Superior temporal gyrus (tissue), 1 donor: ENCODE data around the gene LAPTM5.

Experiments used
- DNase-seq: peaks from one replicate; pipeline ENCODE4 v3.0.0-alpha.2; 2016; ENCODE audit errors: extremely low spot score

Gene LAPTM5

DNA sequence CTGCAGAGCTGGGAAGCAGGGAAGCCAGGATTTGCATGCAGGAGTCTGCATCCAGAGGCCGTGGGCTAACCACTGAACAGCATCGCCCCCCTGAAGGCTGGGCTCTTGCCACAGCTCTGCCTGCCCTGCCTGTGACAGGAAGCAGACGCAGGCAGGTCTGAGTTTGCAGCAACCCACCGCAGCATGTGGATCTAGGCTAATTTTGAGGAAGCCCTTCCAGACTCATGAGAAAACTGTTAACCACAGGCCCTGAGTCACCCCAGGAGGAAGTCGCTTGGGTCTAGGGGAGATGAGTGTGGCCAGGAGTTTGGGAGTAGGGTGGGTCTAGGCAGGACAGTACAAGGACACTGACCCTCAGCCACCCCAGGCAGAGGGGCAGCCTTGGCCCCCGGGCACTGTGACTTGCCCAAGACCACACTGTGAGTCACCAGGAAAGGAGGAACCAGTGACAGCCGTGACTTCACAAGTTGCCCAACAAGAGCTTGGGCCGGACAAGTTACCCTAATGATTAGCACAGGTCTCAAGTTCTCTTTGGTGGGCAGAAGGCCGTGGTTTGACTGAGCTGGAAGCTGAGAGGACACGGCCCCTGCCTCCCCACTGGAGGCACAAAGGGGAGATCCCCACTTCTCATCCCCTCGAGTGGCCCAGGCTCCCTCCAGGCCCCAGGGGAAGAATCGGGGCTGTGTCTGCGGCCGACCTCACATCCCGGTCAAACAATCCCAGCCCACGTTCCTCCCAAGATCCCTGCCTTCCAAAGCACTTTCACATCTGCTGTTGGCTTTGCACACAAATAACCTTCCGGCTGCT, 826 bp downstream of the LAPTM5 start:
- DNase-seq: no peak

DNA sequence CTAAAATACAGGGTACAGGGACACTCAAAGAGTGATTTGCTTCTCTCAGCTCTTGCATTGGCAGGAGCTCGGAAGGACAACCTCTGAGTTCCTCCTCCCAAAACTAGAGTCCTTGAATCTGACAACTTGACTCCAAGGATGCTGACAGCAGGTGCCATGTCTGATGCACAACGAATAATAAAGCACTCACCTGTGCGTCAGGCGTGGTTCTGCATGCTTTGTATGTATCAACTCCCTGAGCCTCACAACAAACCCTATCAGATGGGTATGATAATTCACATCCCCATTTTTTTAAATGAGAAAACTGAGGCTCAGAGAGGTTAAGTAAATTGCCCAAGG, 1.4 kb downstream of the LAPTM5 start:
- DNase-seq: no peak

DNA sequence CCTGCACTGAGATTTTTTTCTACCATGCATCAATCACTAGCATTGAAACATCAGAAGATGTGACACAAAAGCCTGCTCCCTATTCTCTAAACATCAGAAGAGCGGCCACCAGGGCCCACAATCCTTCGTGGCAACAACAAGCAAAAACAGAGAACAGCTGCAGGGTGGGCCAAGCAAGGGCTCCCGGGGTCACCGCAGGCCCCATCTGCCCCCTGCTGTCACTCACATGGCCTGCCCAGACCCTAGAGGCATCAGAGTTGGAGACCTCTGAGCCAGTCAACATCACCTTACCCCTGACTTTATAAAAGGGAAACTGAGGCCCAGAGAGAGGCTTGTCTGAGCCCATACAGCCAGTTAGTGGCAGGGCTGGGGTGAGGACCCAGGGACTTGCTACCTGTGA, 1.8 kb downstream of the LAPTM5 start:
- no peak for DNase-seq

DNA sequence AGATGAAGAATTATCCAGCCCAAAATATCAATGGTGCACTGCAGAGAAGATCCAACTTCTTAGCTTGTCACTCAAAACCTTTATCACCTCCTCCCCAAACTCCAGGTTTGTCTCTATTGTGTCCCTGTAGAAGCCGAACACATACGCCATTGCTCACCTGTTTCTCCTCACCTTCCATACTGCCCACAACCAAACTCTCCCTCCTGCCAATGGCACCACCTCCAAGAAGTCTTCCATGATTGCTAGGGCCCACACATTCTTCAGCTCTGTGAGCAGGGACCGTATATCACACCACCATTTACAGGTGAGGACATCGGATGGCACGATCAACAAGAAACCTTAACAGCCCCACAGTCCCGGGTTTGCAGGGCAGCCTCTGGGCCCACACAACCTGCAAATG, 2.2 kb downstream of the LAPTM5 start:
- no peak for DNase-seq

DNA sequence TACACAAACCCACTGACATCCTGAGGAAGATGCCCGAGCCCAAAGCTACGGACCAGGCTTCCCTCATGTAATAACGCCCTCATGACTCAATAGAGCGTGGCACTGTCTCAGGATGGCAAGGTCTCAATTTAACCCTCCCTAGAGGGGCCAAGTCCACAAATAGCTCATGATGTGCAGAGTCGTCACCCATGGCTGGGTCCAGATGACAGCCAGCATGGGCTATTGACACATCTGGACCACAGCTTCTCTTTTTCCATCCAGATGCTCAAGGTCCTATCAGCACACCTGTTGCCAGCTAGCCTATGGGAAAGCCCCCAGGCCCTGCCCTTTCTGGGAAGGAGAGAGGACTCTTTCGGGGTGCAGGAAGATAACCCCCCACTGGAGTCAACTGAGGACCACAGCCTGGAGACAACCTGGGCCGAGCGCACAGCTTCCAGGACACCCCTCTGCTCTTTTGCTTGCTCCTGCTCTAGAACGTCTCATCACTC, 2.8 kb downstream of the LAPTM5 start:
- no peak for DNase-seq

DNA sequence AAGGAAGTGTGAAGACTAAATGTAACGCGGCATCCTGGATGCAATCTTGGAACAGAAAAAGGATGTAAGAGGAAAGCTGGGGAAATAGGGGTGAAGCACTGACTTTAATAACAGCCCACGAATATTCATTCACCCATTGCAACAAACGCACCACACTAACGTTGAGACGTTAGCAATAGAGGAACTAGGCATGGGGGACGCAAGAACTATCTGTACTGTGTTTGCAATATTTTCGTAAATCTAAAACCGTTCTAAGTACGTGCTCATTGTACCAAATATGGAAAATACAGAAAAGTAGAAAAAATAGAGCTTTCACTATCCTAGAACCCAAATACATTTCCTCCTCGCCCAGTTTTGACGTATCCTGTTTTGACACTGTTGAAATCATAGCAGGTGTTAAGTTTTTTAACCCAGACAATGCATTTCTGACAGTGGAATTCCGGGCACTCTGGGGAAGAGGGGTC, 3.9 kb downstream of the LAPTM5 start:
- DNase-seq: no peak

DNA sequence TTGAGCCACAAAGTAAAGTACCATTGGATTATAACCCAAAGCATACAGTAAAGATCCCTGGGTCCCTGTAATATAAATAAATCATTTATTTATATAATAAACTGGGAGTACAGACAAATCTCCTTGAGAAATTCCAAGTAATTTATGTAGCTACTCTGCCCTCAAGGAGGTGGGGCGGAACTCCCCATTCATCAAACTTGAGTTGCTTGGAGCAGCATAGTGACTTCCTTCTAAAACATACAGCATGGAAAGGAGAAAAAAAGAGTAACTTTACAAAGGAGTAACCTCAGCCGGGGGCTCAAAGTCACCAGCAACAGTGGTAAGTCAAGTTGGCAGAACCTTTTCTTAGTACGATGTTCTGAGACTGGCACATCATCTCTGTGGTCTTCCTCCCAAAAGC, 4.5 kb downstream of the LAPTM5 start:
- no peak for DNase-seq

DNA sequence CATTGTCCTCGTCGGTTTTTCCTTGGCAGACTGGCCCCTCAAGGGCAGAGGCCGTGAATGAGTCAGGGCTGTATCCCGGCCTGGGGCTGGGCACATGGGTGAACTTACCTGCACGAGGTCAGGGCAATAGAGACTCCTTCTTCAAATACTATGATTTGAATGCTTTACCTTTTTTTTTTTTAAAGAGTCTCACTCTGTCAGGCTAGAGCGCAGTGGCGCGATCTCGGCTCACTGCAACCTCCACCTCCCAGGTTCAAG, 5.0 kb downstream of the LAPTM5 start:
- no peak for DNase-seq

DNA sequence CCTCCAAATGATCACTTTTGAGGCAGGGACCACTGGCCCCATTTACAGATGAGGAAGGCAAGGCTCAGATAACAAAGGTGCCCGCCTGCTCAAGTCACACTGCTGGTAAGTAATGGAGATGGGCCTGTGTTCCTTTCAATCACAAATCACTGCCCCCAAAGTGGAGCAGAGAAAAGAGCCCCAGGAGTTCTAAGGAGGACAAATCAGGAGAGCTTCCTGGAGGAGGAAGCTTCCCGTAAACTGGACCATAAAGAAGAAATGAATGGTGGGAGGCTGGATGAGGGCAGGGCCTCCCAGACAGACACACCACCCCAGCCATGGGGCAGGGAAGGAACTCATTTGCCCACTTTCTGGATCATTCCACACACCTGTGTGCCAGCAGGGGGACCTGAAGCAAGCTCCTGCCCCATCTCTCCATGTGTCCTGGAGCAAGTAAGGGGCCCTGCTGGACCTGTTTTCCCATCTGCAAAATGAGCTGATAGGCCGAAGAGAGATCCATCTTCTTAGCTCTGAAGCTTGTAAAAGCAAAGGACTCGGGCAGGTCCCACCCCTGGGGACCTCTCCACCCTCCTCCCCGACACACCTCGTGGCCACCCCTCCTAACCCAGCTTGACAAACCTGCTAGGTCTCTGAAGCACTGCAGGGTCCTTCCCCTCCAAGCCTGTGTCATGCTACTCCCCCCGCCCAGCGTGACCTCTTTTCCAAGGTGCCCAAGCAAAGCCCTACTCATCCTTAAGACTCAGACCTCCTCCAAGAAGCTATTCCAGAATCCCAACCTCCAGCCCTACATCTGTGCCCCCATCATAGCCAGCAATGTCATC, 5.5 kb downstream of the LAPTM5 start:
- no peak for DNase-seq

DNA sequence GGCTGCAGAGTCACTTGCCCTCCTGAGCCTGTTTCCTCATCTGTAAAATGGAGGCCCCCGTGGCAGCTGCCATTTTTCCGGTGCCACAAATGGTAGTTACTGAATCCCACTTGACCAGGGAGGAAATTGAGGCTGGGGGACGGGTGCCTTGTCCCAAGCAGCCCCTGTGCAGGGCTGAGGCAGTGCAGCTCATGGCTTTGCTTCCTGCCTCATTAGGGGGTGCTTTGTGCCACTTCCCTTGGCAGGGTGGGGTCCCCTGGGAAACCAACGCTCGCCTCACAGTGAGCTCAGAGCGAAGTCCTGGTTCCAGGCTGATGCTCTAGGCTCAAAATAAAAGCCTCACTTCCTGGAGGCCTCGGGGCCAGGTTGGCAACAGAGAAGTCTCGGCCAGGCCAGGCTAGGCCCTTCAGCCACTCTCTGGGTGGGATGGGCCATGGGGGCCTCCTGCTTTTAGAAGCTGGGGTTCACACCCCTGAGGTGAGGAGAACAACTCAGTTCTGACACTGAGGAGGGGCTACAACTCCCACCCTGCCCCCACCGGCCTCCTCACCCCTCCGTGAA, 6.8 kb downstream of the LAPTM5 start:
- no peak for DNase-seq

DNA sequence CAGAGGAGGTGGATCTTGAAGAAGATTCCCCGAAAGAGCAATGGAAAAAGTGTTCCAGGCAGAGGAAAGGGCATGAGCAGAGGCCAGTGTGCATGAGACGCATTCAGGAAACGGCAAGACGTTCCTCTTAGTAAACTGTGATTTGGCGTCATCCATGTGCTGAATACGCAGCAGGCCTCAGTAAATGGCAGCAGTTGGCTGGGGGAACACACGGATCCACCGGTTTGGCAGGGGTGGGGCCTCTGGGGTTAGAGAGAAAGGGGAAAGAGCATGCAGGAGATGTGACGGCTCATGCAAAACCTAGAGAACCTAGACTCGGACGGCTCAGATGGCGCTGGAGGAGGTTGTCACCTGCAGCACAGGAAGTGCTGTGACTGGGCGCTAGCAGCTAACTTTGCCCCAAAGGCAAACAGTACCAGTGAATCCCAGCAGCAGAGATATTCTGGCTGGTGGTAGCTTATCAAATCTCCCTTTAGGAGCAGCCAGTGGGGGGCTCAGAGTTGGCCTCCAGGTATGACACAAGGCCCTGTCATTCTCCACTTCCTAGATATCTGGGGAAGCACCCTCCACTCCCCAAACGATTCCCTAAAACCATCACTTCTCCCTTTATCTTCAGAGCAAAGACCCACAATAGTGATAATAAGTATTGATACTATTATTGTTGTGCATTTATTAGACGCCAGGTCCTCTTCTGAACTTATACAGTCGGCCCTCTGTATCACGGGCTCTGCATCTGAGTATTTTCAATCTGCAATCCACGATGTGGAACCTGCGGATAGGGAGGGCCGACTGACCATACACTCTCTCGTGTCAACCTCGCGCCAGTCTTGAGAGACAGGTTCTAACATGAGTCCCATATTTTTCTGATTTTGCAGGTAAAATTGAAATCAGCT, 7.6 kb downstream of the LAPTM5 start:
- no peak for DNase-seq

DNA sequence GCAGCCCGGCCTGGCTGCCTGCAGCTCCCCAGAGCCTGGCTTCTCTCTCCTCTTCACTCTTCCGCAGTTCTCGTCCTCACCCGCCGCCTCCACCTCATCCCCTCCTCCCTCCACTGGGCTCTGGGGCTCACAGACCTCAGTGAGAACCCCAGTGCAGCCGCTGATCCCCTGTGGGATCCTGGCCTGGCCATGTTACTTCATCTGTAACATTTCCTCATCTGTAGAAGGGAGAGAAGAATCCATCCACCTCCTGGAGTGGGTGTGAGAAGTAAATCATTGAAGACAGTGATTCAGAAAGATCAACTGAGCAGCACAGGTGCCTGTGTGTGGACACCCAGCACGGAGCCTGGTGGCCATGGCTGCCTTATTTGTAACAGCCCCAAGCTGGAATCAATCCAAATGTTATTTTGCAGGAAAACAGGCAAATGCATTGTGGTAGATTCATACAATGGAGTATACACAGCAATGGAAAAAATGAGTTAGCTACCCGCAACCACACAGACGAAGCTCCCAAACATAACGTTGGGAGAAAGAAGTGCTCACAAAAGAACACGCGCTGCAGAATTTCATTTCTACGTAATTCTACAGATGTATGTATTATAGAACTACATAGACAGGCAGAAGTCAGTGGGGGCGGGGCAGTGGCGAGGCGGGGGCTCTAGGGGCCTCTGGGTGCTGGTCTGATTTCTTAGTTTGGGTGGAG, 8.7 kb downstream of the LAPTM5 start:
- DNase-seq: peak; percentile 85

DNA sequence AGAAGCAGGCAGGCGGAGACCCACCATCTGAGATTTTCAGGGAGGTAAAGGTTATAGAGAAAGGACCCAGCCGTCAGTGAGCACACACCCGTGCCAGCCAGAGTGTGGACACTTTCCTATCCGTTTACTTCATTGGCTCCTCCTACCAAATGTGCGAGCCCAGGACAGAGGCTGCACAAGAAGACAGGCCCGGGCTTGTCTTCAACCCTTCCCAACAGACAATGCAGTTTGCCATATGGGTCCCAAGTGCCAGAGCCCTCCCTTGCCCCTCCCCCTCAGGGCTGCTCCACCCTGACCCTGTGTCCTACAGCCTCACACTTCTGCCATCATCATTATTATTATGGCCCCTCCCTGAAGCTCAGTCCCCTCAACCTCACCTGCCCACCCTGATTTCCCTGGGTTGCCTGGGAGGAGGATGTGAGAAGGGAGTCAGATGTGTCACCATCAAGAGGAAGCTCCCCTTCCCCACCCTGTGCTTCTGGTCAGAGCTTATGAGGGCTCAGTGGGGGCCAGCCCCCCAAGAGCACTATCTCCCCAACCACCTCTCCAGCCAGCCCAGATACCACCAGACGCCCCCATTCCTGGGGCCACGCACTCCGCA, 9.4 kb downstream of the LAPTM5 start:
- DNase-seq: peak; percentile 61

DNA sequence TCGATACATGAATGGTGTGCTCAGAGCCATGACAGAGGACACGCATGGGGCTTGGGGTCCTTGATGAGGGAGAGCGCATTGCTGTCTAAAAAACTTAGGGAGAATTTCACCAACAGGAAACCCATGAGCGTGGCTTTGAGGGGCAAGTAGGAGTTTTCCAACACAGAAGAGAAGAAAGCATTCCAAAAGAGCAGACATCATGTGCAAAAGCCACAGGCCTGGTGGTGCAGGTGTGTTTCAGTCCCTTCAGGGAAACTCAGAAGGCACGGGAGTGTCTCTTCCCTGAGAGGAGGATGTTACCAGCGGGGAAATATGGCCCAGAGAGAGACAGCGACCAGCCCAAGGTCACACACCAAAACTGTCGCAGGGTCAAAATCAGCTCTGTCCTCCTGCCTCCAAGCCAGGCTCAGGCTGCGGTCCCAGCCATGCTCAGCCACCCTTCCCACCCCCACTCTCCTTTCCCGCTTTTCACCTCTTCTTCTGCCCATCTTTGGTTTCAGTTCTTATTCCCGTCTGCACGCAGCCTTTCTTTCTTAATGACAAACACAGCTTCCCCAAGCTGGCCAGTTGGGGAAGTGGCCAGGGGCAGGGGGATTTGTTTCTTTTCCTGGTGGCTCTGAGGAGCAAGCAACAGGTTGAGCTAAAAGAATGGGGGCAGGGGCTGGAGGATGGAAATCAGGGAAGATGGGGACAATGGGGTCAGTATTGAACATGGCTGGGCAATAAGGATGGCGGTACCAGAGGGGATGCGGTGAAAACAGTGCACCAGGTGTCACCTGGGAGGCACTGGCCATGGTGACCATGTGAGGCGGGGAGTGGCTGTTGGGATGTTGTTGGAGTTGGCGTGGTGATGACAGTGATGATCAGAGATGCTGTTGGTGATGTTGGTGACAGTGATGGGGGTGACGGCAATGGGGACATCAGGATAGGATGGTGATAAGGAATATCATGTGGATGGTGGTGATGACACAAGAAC, 10.3 kb downstream of the LAPTM5 start:
- DNase-seq: no peak

DNA sequence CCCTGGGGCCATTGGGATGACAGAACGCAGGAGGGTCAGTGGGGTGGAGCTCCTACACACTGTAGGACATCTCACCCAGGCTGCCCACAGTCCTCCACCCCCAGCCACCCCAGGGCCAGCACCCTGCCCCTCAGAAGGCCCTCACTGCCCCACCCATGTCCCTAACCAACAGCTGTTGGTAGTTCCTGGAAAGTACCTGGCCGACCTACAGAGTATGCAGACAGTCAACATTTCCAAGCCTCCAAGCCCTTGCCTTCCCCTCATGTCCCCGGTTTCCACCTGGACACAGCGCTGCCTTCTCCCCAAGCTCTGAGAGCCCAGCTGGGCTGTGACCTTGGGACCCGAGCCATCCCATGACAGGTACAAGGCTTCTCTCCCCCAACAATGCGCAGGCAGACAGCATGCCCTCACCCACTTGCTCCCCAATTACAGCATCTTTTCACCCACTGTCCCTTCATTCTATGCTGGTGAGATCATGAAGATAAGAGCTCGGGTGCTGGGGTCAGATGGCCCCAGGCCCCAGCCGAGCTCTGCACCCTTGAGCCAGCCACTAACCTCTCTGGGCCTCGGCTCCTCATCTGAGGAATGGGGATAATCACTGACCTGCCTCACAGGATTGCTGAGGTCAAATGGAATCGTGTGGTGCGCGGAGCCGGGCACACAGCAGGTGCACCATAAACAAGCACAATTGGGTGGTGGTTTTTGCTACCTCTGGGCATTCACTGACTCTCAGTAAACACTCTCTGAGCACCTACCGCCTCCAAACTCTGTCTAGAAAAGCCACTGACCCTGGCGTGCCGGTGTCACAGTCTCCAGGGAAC, 11.2 kb downstream of the LAPTM5 start:
- DNase-seq: no peak

DNA sequence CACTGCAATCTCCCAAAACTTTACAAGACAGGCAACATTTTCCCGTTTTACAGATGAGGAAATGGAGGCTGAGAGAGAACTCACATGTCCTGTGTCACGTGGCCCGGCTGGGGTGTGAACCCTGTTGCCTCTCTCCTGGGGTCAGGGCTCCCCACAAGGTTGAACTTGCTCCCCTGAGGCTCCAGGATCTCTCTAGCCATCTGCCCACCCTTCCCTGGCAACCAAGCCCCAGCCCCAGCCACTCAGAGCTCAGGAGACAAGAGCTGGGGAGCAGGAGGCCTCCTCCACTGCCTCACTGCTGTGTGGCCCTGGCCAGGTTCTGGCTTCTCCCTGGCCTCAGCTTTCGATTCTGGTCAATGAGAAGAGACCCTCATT, 11.8 kb downstream of the LAPTM5 start:
- DNase-seq: no peak

DNA sequence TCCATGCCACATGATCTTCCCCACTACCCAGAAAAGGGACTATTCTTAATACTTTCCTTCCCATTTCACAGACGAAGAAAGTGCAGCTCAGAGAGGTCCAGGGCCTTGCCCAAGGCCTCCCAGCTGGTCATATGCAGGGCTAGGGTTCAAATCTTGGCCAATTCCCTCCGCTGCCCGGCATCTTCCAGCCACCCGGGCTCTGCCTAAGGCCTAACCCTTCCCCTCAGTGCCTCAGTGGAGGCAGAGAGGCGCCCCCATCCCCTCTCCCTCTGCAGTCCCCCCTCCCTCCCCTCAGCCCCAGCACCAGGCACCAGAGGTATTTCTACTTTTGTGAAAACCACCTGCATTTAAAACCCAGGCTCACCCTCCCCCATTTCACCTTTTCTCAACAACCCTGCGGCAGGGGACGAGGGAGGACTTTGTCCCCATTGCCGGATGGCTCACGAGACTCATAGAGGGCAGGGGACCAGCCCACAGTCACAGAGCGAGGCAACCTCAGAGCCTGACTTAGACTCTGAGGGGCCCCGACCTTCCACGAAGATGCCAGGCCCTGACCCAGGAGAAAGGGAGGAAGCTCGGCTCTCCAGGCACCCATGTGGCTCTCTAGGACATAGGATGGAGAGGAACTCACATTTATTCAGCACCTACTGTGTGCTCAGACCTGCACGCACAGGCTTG, 12.3 kb downstream of the LAPTM5 start:
- DNase-seq: no peak

DNA sequence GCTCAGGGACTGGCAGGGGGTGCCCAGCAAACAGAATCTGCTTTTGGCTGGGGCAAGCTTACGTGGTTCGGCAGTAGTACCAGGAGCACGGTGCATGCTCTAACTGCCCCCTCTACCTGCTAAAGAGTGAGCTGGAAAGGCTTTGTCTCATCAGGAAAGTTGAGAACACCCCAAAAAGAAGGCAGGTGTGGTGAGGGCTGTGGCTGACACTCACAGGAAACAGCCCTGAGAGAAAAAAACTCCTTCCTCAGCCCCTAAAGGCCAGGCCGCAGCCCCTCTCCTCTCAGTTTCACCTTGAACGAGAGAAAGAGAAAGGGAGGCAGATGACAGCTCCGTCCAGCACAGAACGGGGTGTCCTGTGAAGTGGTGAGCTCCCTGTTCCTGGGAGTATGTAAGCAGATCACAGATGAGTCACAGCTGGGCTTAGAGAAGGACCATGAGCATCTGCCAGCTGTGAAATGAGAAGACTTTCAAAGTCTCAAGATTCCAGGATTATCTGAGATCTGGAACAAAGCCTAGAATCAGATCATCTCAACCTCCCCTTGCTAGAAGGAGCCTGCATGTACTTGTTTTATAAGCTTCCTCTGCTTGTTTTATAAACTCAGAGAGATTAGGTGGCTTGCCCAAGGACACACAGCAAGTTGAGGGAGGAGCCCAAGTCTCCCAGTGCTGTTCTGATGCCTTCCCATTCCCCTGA, 13.4 kb downstream of the LAPTM5 start:
- DNase-seq: peak; percentile 49
